WTC11 (cell line): ENCODE measurements around the gene CPNE8. TPM values are rescaled to one million over a fixed set of nuclear protein-coding genes. Genes with fewer than 3 reads are reported as not detected.

ENCODE experiments used
- ATAC-seq: fragments of 200-7000 bp; cut with Tn5 transposase; 2 replicates; pipeline ENCODE4 v1.10.0; 2021; ENCODE audit warnings: mild to moderate bottlenecking, moderate library complexity
- CTCF ChIA-PET: fragments of 300-600 bp; sonication (Branson Sonifier 250); formaldehyde crosslinking; loops from one replicate; lab custom pipeline; 2021; ENCODE audit warnings: antibody characterized with exemption; lab: Charles Lee
- POLR2A ChIA-PET: fragments of 350-600 bp; sonication (Branson Sonifier 250); formaldehyde crosslinking; loops from one replicate; lab custom pipeline; 2021; ENCODE audit warnings: antibody characterized with exemption; lab: Charles Lee
- DNase-seq: peaks from one replicate; pipeline ENCODE4 v3.0.0; 2021; ENCODE audit warnings: low spot score
- H3K27ac Mint-ChIP-seq: 2 replicates; pipeline ENCODE4 v1.8.0; 2021; ENCODE audit warnings: mixed read lengths
- H3K27me3 Mint-ChIP-seq: 2 replicates; pipeline ENCODE4 v1.8.0; 2021; ENCODE audit warnings: low read depth, mild to moderate bottlenecking, moderate library complexity, mixed read lengths
- H3K36me3 Mint-ChIP-seq: 2 replicates; pipeline ENCODE4 v1.8.0; 2021; ENCODE audit warnings: mixed read lengths
- H3K4me1 Mint-ChIP-seq: 2 replicates; pipeline ENCODE4 v1.8.0; 2022; ENCODE audit warnings: mixed read lengths
- H3K4me3 Mint-ChIP-seq: 2 replicates; pipeline ENCODE4 v1.8.0; 2021; ENCODE audit warnings: mild to moderate bottlenecking, moderate library complexity, mixed read lengths
- H3K9me3 Mint-ChIP-seq: 2 replicates; pipeline ENCODE4 v1.8.0; 2021; ENCODE audit warnings: mixed read lengths
- AFF4 ChIP-seq: sonication (generic); formaldehyde crosslinking; IDR thresholded peaks from 2 replicates; pipeline ENCODE4 v1.8.1; 2023; ENCODE audit warnings: mild to moderate bottlenecking, missing genetic modification reagents, borderline replicate concordance
- ATF1 ChIP-seq: sonication (generic); formaldehyde crosslinking; IDR thresholded peaks from 2 replicates; pipeline ENCODE4 v1.8.1; 2023; ENCODE audit warnings: mild to moderate bottlenecking, moderate library complexity, missing genetic modification reagents
- ATF2 ChIP-seq: sonication (generic); formaldehyde crosslinking; IDR thresholded peaks from 2 replicates; pipeline ENCODE4 v1.8.1; 2022; ENCODE audit warnings: low read depth, missing genetic modification reagents, borderline replicate concordance
- RELA ChIP-seq: sonication (generic); formaldehyde crosslinking; IDR thresholded peaks from 2 replicates; pipeline ENCODE4 v1.8.1; 2022; ENCODE audit warnings: missing genetic modification reagents, mild to moderate bottlenecking, borderline replicate concordance
- SMAD4 ChIP-seq: sonication (generic); formaldehyde crosslinking; IDR thresholded peaks from 2 replicates; pipeline ENCODE4 v1.8.0; 2022; ENCODE audit warnings: mild to moderate bottlenecking, missing genetic modification reagents
- ZBTB43 ChIP-seq: sonication (generic); formaldehyde crosslinking; IDR thresholded peaks from 2 replicates; pipeline ENCODE4 v1.8.1; 2023; ENCODE audit warnings: mild to moderate bottlenecking, missing genetic modification reagents
- ZNF263 ChIP-seq: sonication (generic); formaldehyde crosslinking; IDR thresholded peaks from 2 replicates; pipeline ENCODE4 v1.8.1; 2022; ENCODE audit warnings: low read depth, mild to moderate bottlenecking, moderate library complexity, missing genetic modification reagents
- ZNF671 ChIP-seq: fragments of 250-450 bp; sonication (Bioruptor Pico); IDR thresholded peaks from 2 replicates; pipeline ENCODE4 v1.8.0; 2021; ENCODE audit warnings: mild to moderate bottlenecking
- total RNA-seq: library from RNA; stranded (reverse); gene quantifications from 3 replicates; pipeline ENCODE4 v1.2.3, GENCODE V29; 2021
- TF ChIP-seq, protein P1 (sequence below): sonication (generic); formaldehyde crosslinking; IDR thresholded peaks from 2 replicates; pipeline ENCODE4 v1.8.0; 2023; ENCODE audit warnings: missing genetic modification reagents, mild to moderate bottlenecking, borderline replicate concordance
- TF ChIP-seq, protein P2 (sequence below): sonication (generic); formaldehyde crosslinking; IDR thresholded peaks from 2 replicates; pipeline ENCODE4 v1.8.1; 2022; ENCODE audit warnings: missing genetic modification reagents, borderline replicate concordance

CPNE8 gene
- total RNA-seq, 1 experiment from 2014 or later, result 8.3 TPM

- Mint-ChIP-seq H3K36me3 (no peaks in the 10 kb centered on the region), H3K27me3 (no peaks in the 10 kb centered on the region), H3K9me3 (peaks cover 12% of the 10 kb centered on the region), H3K4me1 (peaks cover 4% of the 10 kb centered on the region), H3K27ac (no peak overlapping the region), H3K4me3 (no peak overlapping the region)
- POLR2A ChIA-PET, result no interaction called here
- TF ChIP-seq ZNF671 (CRISPR knock-in tag) (no peak), ZNF263 (CRISPR knock-in tag) (no peak), ATF1 (CRISPR knock-in tag) (no peak), SMAD4 (CRISPR knock-in tag) (no peak), RELA (CRISPR knock-in tag) (no peak), ATF2 (CRISPR knock-in tag) (no peak), ZBTB43 (CRISPR knock-in tag) (no peak), AFF4 (CRISPR knock-in tag) (no peak)
- TF ChIP-seq, protein P1, sequence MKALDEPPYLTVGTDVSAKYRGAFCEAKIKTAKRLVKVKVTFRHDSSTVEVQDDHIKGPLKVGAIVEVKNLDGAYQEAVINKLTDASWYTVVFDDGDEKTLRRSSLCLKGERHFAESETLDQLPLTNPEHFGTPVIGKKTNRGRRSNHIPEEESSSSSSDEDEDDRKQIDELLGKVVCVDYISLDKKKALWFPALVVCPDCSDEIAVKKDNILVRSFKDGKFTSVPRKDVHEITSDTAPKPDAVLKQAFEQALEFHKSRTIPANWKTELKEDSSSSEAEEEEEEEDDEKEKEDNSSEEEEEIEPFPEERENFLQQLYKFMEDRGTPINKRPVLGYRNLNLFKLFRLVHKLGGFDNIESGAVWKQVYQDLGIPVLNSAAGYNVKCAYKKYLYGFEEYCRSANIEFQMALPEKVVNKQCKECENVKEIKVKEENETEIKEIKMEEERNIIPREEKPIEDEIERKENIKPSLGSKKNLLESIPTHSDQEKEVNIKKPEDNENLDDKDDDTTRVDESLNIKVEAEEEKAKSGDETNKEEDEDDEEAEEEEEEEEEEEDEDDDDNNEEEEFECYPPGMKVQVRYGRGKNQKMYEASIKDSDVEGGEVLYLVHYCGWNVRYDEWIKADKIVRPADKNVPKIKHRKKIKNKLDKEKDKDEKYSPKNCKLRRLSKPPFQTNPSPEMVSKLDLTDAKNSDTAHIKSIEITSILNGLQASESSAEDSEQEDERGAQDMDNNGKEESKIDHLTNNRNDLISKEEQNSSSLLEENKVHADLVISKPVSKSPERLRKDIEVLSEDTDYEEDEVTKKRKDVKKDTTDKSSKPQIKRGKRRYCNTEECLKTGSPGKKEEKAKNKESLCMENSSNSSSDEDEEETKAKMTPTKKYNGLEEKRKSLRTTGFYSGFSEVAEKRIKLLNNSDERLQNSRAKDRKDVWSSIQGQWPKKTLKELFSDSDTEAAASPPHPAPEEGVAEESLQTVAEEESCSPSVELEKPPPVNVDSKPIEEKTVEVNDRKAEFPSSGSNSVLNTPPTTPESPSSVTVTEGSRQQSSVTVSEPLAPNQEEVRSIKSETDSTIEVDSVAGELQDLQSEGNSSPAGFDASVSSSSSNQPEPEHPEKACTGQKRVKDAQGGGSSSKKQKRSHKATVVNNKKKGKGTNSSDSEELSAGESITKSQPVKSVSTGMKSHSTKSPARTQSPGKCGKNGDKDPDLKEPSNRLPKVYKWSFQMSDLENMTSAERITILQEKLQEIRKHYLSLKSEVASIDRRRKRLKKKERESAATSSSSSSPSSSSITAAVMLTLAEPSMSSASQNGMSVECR (CRISPR knock-in tag), result no peak
- no peak for ATAC-seq
- CTCF ChIA-PET, result interaction anchor here (0.6 kb wide), 1 partner anchor 1158 kb away, joined by 3 read pairs; no protein-coding TSS in a partner anchor
- DNase-seq, result no peak
Measured at GRCh38 chr12:38850461-38850860, 54.9 kb downstream of the CPNE8 start.

GRCh38 chr12:38847247-38847646, 58.1 kb downstream of the CPNE8 start:
- Mint-ChIP-seq H3K27ac (no peak overlapping the region), H3K9me3 (no peaks in the 10 kb centered on the region), H3K4me3 (no peak overlapping the region), H3K4me1 (peaks cover 4% of the 10 kb centered on the region), H3K36me3 (no peaks in the 10 kb centered on the region), H3K27me3 (no peaks in the 10 kb centered on the region)
- TF ChIP-seq, protein P2, sequence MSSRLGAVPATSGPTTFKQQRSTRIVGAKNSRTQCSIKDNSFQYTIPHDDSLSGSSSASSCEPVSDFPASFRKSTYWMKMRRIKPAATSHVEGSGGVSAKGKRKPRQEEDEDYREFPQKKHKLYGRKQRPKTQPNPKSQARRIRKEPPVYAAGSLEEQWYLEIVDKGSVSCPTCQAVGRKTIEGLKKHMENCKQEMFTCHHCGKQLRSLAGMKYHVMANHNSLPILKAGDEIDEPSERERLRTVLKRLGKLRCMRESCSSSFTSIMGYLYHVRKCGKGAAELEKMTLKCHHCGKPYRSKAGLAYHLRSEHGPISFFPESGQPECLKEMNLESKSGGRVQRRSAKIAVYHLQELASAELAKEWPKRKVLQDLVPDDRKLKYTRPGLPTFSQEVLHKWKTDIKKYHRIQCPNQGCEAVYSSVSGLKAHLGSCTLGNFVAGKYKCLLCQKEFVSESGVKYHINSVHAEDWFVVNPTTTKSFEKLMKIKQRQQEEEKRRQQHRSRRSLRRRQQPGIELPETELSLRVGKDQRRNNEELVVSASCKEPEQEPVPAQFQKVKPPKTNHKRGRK, result no peak
- ATAC-seq (no peak), DNase-seq (no peak)
- CTCF ChIA-PET, result no interaction called here
- POLR2A ChIA-PET, result no interaction called here
